Kidney epithelial cell (primary cell): ENCODE data around the gene CNTNAP2. TPM values are rescaled to one million over a fixed set of nuclear protein-coding genes. Genes with fewer than 3 reads are reported as not detected.

ENCODE experiments used
- DNase-seq: peaks from one replicate; pipeline ENCODE4 v3.0.0-alpha.2; 2010; ENCODE audit warnings: low read depth
- H3K27me3 ChIP-seq: 2 replicates; pipeline ENCODE4 v1.6.0; 2011; ENCODE audit warnings: low read length; ENCODE audit not compliant: control insufficient read depth, insufficient read depth
- H3K36me3 ChIP-seq: 2 replicates; pipeline ENCODE4 v1.5.1; 2011; ENCODE audit warnings: low read length; ENCODE audit not compliant: control insufficient read depth, insufficient read depth
- H3K4me3 ChIP-seq: 2 replicates; pipeline ENCODE4 v1.5.1; 2011; ENCODE audit warnings: low read depth, mild to moderate bottlenecking, control low read depth, low read length
- CTCF ChIP-seq: IDR thresholded peaks from 2 replicates; pipeline ENCODE4 v1.5.1; 2011; ENCODE audit warnings: mild to moderate bottlenecking, moderate library complexity, low read length, control low read depth, inconsistent platforms; ENCODE audit not compliant: insufficient read depth, poor library complexity, severe bottlenecking
- total RNA-seq: library from RNA; depleted of rRNA; stranded (reverse); fragments of >200 nt; gene quantifications from 2 replicates; pipeline ENCODE4 v1.2.3, GENCODE V29; 2015

The CNTNAP2 gene
- total RNA-seq, 1 donor from 2014 or later = 14.0 TPM

GRCh38 chr7:148118371-148118770 is 2001.8 kb downstream of the CNTNAP2 start:
- Histone ChIP-seq H3K27me3 (no peaks in the 10 kb centered on the region), H3K36me3 (no peaks in the 10 kb centered on the region), H3K4me3 (no peak overlapping the region)
- no peak for TF ChIP-seq CTCF
- DNase-seq = no peak

- TF ChIP-seq CTCF = no peak
- no peak for DNase-seq
- Histone ChIP-seq H3K4me3 (no peak overlapping the region), H3K27me3 (no peaks in the 10 kb centered on the region), H3K36me3 (no peaks in the 10 kb centered on the region)
These were observed 2004.8 kb downstream of the CNTNAP2 start for GRCh38 chr7:148121401-148121800.

- no peak for TF ChIP-seq CTCF
- no peaks in the 10 kb centered on the region for H3K36me3 ChIP-seq
- no peaks in the 10 kb centered on the region for H3K27me3 ChIP-seq
- DNase-seq = no peak
- H3K4me3 ChIP-seq = no peak overlapping the region
These were observed 2005.2 kb downstream of the CNTNAP2 start for GRCh38 chr7:148121847-148122246.

- TF ChIP-seq CTCF = no peak
- Histone ChIP-seq H3K4me3 (no peak overlapping the region), H3K27me3 (no peaks in the 10 kb centered on the region), H3K36me3 (no peaks in the 10 kb centered on the region)
- DNase-seq = no peak
These were observed 2007.9 kb downstream of the CNTNAP2 start for GRCh38 chr7:148124477-148124876.

GRCh38 chr7:148127374-148127773 is 2010.8 kb downstream of the CNTNAP2 start:
- Histone ChIP-seq H3K4me3 (no peak overlapping the region), H3K27me3 (no peaks in the 10 kb centered on the region), H3K36me3 (no peaks in the 10 kb centered on the region)
- no peak for DNase-seq
- no peak for TF ChIP-seq CTCF

- no peak for DNase-seq
- no peak for TF ChIP-seq CTCF
- Histone ChIP-seq H3K36me3 (no peaks in the 10 kb centered on the region), H3K4me3 (no peak overlapping the region), H3K27me3 (no peaks in the 10 kb centered on the region)
These were observed 2012.4 kb downstream of the CNTNAP2 start for GRCh38 chr7:148129023-148129422.
